GM12873 (cell line): Measurements from ENCODE around the gene SREBF1.

Experiments
- CTCF ChIP-seq: IDR thresholded peaks from 2 replicates; pipeline ENCODE4 v1.5.1; 2012; ENCODE audit warnings: low read depth, mild to moderate bottlenecking, moderate library complexity, low read length, control low read depth; ENCODE audit not compliant: insufficient read depth; ENCODE audit errors: missing control alignments

Gene SREBF1

GRCh38 chr17:17824783-17825614 lies 11.8 kb downstream of the SREBF1 start:
- TF ChIP-seq CTCF, result no peak

GRCh38 chr17:17824119-17824782 lies 12.5 kb downstream of the SREBF1 start:
- TF ChIP-seq CTCF, result no peak

- TF ChIP-seq CTCF, result no peak
Measured at GRCh38 chr17:17823433-17824118, 13.2 kb downstream of the SREBF1 start.

- TF ChIP-seq CTCF, result no peak
Measured at GRCh38 chr17:17822616-17823015, 14.2 kb downstream of the SREBF1 start.

GRCh38 chr17:17822189-17822588 lies 14.6 kb downstream of the SREBF1 start:
- TF ChIP-seq CTCF, result no peak

GRCh38 chr17:17820463-17821158 lies 16.2 kb downstream of the SREBF1 start:
- no peak for TF ChIP-seq CTCF
